ENCODE results near the gene PLCL2. TPM values are rescaled to one million over a fixed set of nuclear protein-coding genes. Genes with fewer than 3 reads are reported as not detected.

The PLCL2 gene
- total and polyA plus RNA-seq, 7 donors = 4.2 to 32.7 (median 21.9) TPM

DNA sequence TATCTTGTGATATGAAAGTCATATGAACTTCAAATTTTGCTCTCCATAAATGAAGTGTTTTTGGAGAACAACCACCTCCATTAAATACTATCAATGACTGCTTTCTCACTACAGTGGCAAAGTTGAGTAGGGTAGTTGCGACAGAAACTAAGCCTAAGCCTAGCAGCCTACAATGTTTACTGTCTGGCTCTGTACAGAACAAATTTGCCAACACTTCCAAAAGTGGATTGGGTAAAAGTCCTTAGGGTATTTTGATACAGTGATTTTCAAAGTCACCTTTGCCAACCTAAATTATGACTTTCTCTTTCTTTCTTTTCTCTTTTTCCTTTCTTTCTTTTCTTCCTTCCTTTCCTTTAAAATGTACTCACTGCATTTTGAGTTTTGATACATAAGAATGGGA, 142.6 kb downstream of the PLCL2 start:
- H3K4me3 ChIP-seq = no peak overlapping the region
- intact Hi-C loops (cut with DNase I) = no loop called here
- no peaks in the 10 kb centered on the region for H3K9me3 ChIP-seq
- H3K36me3 ChIP-seq (ENCODE audit: insufficient read depth in 1 of 2, low read depth in 1 of 2) = no peaks in the 10 kb centered on the region
- H3K4me1 ChIP-seq = peaks cover 16% of the 10 kb centered on the region
- ATAC-seq (peak; percentile 53 to 89 (median 78)), DNase-seq (no peak)
- no peaks in the 10 kb centered on the region for H3K27me3 ChIP-seq (ENCODE audit: insufficient read depth in 3 of 3, low read length in 2 of 3)
- H3K27ac ChIP-seq = peak overlapping the region; percentile 43
- WGBS, 3 donors = 38 to 79% (median 51%) methylated on average over 1 of the region's 1 CpG
- TF ChIP-seq, protein P1, sequence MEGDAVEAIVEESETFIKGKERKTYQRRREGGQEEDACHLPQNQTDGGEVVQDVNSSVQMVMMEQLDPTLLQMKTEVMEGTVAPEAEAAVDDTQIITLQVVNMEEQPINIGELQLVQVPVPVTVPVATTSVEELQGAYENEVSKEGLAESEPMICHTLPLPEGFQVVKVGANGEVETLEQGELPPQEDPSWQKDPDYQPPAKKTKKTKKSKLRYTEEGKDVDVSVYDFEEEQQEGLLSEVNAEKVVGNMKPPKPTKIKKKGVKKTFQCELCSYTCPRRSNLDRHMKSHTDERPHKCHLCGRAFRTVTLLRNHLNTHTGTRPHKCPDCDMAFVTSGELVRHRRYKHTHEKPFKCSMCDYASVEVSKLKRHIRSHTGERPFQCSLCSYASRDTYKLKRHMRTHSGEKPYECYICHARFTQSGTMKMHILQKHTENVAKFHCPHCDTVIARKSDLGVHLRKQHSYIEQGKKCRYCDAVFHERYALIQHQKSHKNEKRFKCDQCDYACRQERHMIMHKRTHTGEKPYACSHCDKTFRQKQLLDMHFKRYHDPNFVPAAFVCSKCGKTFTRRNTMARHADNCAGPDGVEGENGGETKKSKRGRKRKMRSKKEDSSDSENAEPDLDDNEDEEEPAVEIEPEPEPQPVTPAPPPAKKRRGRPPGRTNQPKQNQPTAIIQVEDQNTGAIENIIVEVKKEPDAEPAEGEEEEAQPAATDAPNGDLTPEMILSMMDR (IDR thresholded peaks at IDR 0.05) = no peak

DNA sequence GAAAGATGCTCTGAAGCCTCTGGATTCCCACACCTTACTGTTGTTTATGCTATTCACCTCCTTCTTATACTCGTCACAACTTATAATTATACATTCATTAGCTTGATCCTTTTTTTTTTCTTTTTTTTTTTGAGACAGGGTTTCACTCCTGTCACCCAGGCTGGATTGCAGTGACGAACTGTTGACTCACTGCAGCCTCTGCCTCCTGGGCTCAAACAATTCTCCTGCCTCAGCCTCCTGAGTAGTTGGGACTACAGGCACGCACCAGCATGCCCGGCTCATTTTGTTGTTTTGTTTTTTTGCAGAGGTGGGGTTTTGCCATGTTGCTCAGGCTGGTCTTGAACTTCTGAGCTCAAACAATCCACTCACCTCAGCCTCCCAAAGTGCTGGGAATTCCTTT, 143.6 kb downstream of the PLCL2 start:
- DNase-seq = no peak
- Histone ChIP-seq H3K27ac (peak overlapping the region; percentile 43), H3K4me1 (peaks cover 23% of the 10 kb centered on the region), H3K36me3 (ENCODE audit: insufficient read depth in 1 of 2, low read depth in 1 of 2) (no peaks in the 10 kb centered on the region), H3K4me3 (no peak overlapping the region), H3K27me3 (ENCODE audit: insufficient read depth in 3 of 3, low read length in 2 of 3) (no peaks in the 10 kb centered on the region), H3K9me3 (no peaks in the 10 kb centered on the region)
- 94 to 98% (median 96%) methylated on average over 4 of the region's 4 CpGs for WGBS, 3 donors
- TF ChIP-seq, protein P1 (IDR thresholded peaks at IDR 0.05) = no peak
- intact Hi-C loops (cut with DNase I) = no loop called here
- ATAC-seq = no peak

DNA sequence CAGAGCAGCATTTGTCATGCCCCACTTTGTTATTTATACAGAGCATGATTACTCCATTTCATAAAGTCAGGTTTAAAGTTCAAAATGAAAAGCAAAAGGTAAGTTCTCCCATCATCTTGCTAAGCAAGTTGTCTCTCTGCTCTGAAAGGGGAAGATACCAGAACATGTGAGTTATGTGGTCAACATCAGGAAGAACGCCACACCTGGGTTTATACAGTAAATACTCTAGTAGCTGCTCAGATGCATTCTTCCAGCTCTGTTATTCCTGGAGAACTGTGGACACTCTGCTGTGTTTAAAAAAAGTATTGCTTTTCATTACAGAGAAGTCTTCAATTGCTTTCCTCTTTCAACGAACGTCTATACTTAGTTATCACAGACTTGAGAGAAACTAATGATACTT, 145.7 kb downstream of the PLCL2 start:
- no peak overlapping the region for H3K27ac ChIP-seq
- no peaks in the 10 kb centered on the region for H3K9me3 ChIP-seq
- peaks cover 23% of the 10 kb centered on the region for H3K4me1 ChIP-seq
- H3K4me3 ChIP-seq = no peak overlapping the region
- TF ChIP-seq, protein P1 (IDR thresholded peaks at IDR 0.05) = no peak
- no peak for DNase-seq
- no peaks in the 10 kb centered on the region for H3K36me3 ChIP-seq (ENCODE audit: insufficient read depth in 1 of 2, low read depth in 1 of 2)
- 26 to 45% (median 36%) methylated on average over 3 of the region's 3 CpGs for WGBS, 3 donors
- no peaks in the 10 kb centered on the region for H3K27me3 ChIP-seq (ENCODE audit: insufficient read depth in 3 of 3, low read length in 2 of 3)
- intact Hi-C loops (cut with DNase I) = loop anchor here in 1 of 2 donors (1.0 to 5.0 kb wide), 2 partner anchors 133 to 428 kb away; no protein-coding TSS in a partner anchor
- no peak for ATAC-seq

DNA sequence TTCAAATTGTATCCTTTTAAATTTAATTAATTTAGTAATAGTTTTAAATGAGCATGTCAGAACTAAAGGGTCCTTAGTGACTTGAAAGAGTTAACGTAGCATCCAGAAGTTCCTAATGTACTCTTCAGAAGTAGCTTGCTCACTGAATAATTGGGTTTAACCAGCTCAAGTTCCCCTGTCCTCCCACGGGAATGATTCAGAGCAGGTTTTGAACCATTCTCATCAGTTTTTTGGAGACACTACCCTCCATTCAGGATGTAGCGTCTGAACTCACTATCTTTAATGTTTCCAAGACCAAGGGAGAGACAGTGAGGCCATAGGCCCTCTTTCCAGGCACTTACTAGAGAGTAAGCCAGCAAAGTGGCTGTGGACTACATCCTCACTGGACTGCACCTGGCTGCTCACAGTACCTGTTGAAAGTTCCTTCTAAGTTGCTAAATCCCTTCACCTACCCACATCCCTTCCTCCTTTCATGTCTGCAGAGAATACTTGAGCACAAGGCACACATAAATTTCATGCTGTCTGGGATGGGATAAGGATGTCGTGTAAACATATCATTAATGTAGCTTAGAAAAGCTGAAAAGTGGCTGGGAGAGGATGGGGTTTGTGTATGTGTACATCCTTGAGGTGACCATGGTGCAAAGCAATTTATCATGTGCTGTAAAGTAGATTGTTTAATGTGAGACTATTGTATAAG, 146.3 kb downstream of the PLCL2 start:
- no peak overlapping the region for H3K4me3 ChIP-seq
- no peak for DNase-seq
- TF ChIP-seq, protein P1 (IDR thresholded peaks at IDR 0.05) = no peak
- no peak for ATAC-seq
- no peaks in the 10 kb centered on the region for H3K36me3 ChIP-seq (ENCODE audit: insufficient read depth in 1 of 2, low read depth in 1 of 2)
- H3K27ac ChIP-seq = no peak overlapping the region
- H3K27me3 ChIP-seq (ENCODE audit: insufficient read depth in 3 of 3, low read length in 2 of 3) = no peaks in the 10 kb centered on the region
- H3K4me1 ChIP-seq = peaks cover 23% of the 10 kb centered on the region
- 55 to 76% (median 58%) methylated on average over 4 of the region's 4 CpGs for WGBS, 3 donors
- H3K9me3 ChIP-seq = no peaks in the 10 kb centered on the region
- intact Hi-C loops (cut with DNase I) = loop anchor here in 1 of 2 donors (1.0 to 5.0 kb wide), 2 partner anchors 134 to 429 kb away; no protein-coding TSS in a partner anchor
